ENCODE results near the gene TRIO.
"Not testable (repeated sequence)": the region's sequence is repeated elsewhere in the genome, so short reads cannot be mapped to it uniquely, and the experiment has no call there.

TRIO gene

DNA sequence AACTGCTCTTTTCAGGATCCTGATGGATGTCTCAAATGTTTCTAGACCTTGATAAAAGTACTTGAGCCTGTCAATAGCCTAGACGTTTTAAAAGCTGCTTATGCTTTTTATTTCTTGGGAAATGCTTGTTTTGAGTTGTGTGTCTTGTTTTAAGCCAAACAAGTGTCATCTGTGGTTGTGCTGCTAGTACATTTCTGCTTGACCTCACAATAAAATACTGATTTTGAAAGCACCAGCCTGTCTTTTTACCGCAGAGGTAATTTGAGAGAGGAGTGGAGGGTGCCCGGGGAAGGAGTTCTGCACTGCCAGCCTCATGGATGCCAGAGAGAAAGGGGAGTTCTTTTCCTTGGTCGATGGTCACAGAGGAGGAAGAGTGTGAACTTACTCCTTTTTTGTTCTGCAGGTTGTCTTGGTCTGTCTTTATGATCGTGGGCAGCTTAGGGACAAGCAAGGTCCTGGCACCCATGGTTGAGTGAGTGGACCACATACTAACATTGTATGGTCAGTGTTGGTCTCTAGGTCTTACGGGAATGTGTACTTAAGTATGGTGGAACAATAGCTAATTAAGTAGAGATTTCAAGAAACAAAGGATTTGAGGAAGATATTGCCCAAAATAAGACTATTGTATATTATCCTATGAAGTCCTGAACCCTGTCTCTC is 61.0 kb downstream of the TRIO start:
- peak overlapping the region; percentile 26 to 61 for H3K27ac ChIP-seq
- H3K36me3 ChIP-seq, result no peaks in the 10 kb centered on the region
- H3K9me3 ChIP-seq, result no peaks in the 10 kb centered on the region
- no peak overlapping the region for H3K4me3 ChIP-seq
- no peaks in the 10 kb centered on the region for H3K27me3 ChIP-seq
- no peak for DNase-seq
- TF ChIP-seq CTCF (IDR thresholded peaks at IDR 0.05), result no peak
- H3K4me1 ChIP-seq, result peaks cover 0 to 84% (median 23%) of the 10 kb centered on the region in 4 donors
- intact Hi-C loops (cut with DNase I; ENCODE audit: low total_unique reads), result loop anchor here (10.0 kb wide), 1 partner anchor 61 kb away; no protein-coding TSS in a partner anchor

GRCh38 chr5:14204785-14205321 is 61.7 kb downstream of the TRIO start:
- Histone ChIP-seq H3K4me3 (no peak overlapping the region), H3K27ac (peak overlapping the region; percentile 26 to 61), H3K27me3 (no peaks in the 10 kb centered on the region), H3K9me3 (no peaks in the 10 kb centered on the region), H3K4me1 (peaks cover 0 to 84% (median 18%) of the 10 kb centered on the region in 4 donors), H3K36me3 (no peaks in the 10 kb centered on the region)
- intact Hi-C loops (cut with DNase I; ENCODE audit: low total_unique reads), result loop anchor here (10.0 kb wide), 1 partner anchor 60 kb away; no protein-coding TSS in a partner anchor
- TF ChIP-seq CTCF (IDR thresholded peaks at IDR 0.05), result no peak
- peak; percentile 68 to 77 for DNase-seq

- no peaks in the 10 kb centered on the region for H3K9me3 ChIP-seq
- H3K36me3 ChIP-seq, result no peaks in the 10 kb centered on the region
- intact Hi-C loops (cut with DNase I; ENCODE audit: low total_unique reads), result loop anchor here (10.0 kb wide), 1 partner anchor 59 kb away; no protein-coding TSS in a partner anchor
- no peak for TF ChIP-seq CTCF (IDR thresholded peaks at IDR 0.05)
- H3K27me3 ChIP-seq, result no peaks in the 10 kb centered on the region
- no peak for DNase-seq
- H3K27ac ChIP-seq, result no peak overlapping the region
- H3K4me3 ChIP-seq, result no peak overlapping the region
- peaks cover 0 to 84% (median 15%) of the 10 kb centered on the region in 4 donors for H3K4me1 ChIP-seq
Observed at GRCh38 chr5:14206028-14206725, 63.0 kb downstream of the TRIO start.

GRCh38 chr5:14207428-14207827 is 64.3 kb downstream of the TRIO start:
- H3K27ac ChIP-seq, DNase-seq, H3K9me3 ChIP-seq, H3K4me3 ChIP-seq, H3K27me3 ChIP-seq, H3K36me3 ChIP-seq: not testable (repeated sequence)
- intact Hi-C loops (cut with DNase I; ENCODE audit: low total_unique reads), result loop anchor here (10.0 kb wide), 1 partner anchor 57 kb away; no protein-coding TSS in a partner anchor
- peaks cover 0 to 88% (median 25%) of the 10 kb centered on the region in 4 donors for H3K4me1 ChIP-seq

- H3K36me3 ChIP-seq, result no peaks in the 10 kb centered on the region
- no peaks in the 10 kb centered on the region for H3K27me3 ChIP-seq
- no peak overlapping the region for H3K4me3 ChIP-seq
- H3K4me1 ChIP-seq, result peaks cover 0 to 86% (median 28%) of the 10 kb centered on the region in 4 donors
- H3K27ac ChIP-seq, result no peak overlapping the region
- intact Hi-C loops (cut with DNase I; ENCODE audit: low total_unique reads), result loop anchor here (10.0 kb wide), 1 partner anchor 56 kb away; no protein-coding TSS in a partner anchor
- TF ChIP-seq CTCF (IDR thresholded peaks at IDR 0.05), result no peak
- DNase-seq, result no peak
- H3K9me3 ChIP-seq, result no peaks in the 10 kb centered on the region
Observed at GRCh38 chr5:14208071-14209021, 65.2 kb downstream of the TRIO start.
